ENCODE results near the gene ASCL4. TPM values are rescaled to one million over a fixed set of nuclear protein-coding genes. Genes with fewer than 3 reads are reported as not detected.

Gene ASCL4
- total and polyA plus RNA-seq, 2 of the 4 experiments (the other 2 are of a cell fraction) = not detected

DNA sequence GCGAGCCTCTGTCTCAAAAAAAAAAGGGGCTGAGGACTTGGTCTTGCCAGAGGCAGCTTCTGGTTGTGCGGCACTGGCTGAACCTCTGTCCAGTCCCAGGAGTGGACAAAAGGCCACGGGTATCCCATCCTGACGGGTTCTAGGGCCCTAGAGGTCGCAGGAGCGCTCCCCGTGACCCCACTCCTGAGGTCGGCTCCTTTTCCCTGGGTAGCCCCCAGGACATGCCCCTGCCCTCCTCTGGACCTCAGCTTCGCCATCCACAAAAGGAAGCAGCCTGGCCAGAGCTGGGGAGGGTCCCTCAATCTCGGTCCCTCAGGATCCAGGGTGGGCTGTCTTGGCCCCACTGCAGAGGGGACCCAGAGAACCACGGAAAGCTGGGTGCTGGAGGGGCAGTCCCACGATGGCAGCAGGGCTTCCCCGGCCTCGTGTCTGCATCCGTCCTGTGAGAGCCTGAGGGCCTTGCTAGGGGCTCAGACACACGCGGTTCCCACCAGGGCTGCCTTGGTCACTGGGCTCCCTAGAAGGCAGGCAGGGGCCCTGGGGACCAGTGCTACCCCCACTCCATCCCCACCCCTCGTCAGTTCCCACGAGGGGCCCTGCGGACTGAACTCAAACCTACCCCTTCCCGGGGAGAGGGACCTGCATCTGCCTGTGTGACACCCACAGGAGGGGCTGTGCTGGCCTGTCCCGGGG, 31.1 kb downstream of the ASCL4 start:
- Histone ChIP-seq H3K27me3 (ENCODE audit: control insufficient read depth, insufficient read depth, low read length) (no peaks in the 10 kb centered on the region), H3K18ac (ENCODE audit: low read depth, low read length) (no peak overlapping the region), H3K23ac (ENCODE audit: low read depth, low read length) (no peak overlapping the region), H3K4me1 (ENCODE audit: control insufficient read depth, insufficient read depth, low read length) (no peaks in the 10 kb centered on the region), H4K20me1 (ENCODE audit: insufficient read depth, low read length) (no peaks in the 10 kb centered on the region), H3K4me3 (ENCODE audit: insufficient read depth, low read depth, low read length) (no peak overlapping the region), H2AFZ (replicated peaks; ENCODE audit: low read length, poor library complexity) (no peak overlapping the region), H2AK9ac (replicated peaks; ENCODE audit: low read depth, low read length, poor library complexity) (no peak overlapping the region), H3K27ac (ENCODE audit: insufficient read depth, low read length) (no peak overlapping the region), H2BK15ac (ENCODE audit: low read depth, low read length) (no peak overlapping the region), H2AK5ac (ENCODE audit: low read depth, low read length) (no peak overlapping the region), H3K4ac (ENCODE audit: low read depth, low read length) (no peak overlapping the region), H2BK20ac (ENCODE audit: low read depth, low read length) (no peak overlapping the region), H3K79me1 (ENCODE audit: low read depth in 1 of 2, low read length in 2 of 2) (no peaks in the 10 kb centered on the region), H4K91ac (ENCODE audit: insufficient read depth, low read depth, low read length) (no peak overlapping the region), H3K9ac (ENCODE audit: low read depth, low read length) (no peak overlapping the region), H2BK5ac (ENCODE audit: low read depth, low read length, poor library complexity, severe bottlenecking) (no peak overlapping the region), H2BK120ac (ENCODE audit: low read depth, low read length) (no peak overlapping the region), H4K8ac (ENCODE audit: low read depth in 2 of 2, low read length in 2 of 2) (no peak overlapping the region), H3K56ac (ENCODE audit: extremely low read depth, insufficient read depth, low read length) (no peak overlapping the region), H3K9me1 (ENCODE audit: insufficient read depth, low read length) (no peaks in the 10 kb centered on the region), H3K14ac (replicated peaks; ENCODE audit: low read depth, low read length) (no peak overlapping the region), H3K9me3 (ENCODE audit: control insufficient read depth, insufficient read depth, low read length) (no peaks in the 10 kb centered on the region), H4K5ac (ENCODE audit: low read depth, low read length) (no peak overlapping the region), H3K36me3 (ENCODE audit: control insufficient read depth, insufficient read depth, low read length) (no peaks in the 10 kb centered on the region), H3K4me2 (ENCODE audit: low read depth, low read length) (no peak overlapping the region)
- dilution Hi-C loops (cut with HindIII; ENCODE audit: low sequenced_read_pairs, unreplicated experiment) (no loop called here), in situ Hi-C loops (cut with MboI; ENCODE audit: low sequenced_read_pairs) (no loop called here), intact Hi-C loops (cut with micrococcal nuclease) (no loop called here)
- no peak for ATAC-seq (ENCODE audit: low read depth)
- TF ChIP-seq, protein P1, sequence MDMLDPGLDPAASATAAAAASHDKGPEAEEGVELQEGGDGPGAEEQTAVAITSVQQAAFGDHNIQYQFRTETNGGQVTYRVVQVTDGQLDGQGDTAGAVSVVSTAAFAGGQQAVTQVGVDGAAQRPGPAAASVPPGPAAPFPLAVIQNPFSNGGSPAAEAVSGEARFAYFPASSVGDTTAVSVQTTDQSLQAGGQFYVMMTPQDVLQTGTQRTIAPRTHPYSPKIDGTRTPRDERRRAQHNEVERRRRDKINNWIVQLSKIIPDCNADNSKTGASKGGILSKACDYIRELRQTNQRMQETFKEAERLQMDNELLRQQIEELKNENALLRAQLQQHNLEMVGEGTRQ (IDR thresholded peaks at IDR 0.05; ENCODE audit: low read depth, low read length) = no peak
- TF ChIP-seq POLR2A (IDR thresholded peaks at IDR 0.05; ENCODE audit: low read depth, low read length) = no peak
- no peak for TF ChIP-seq BHLHE40 (IDR thresholded peaks at IDR 0.05; ENCODE audit: low read depth, low read length)
- no peak for TF ChIP-seq RAD21 (IDR thresholded peaks at IDR 0.05; ENCODE audit: low read length)
- TF ChIP-seq SMC3 (IDR thresholded peaks at IDR 0.05; ENCODE audit: low read depth, low read length) = no peak
- no peak for TF ChIP-seq FOS (IDR thresholded peaks at IDR 0.05; ENCODE audit: low read depth, low read length)
- no peak for TF ChIP-seq CHD1 (IDR thresholded peaks at IDR 0.05; ENCODE audit: low read depth, low read length)
- no peak for TF ChIP-seq MAZ (IDR thresholded peaks at IDR 0.05; ENCODE audit: borderline replicate concordance, low read depth, low read length)
- TF ChIP-seq MXI1 (IDR thresholded peaks at IDR 0.05; ENCODE audit: borderline replicate concordance, low read depth, low read length) = no peak
- no peak for TF ChIP-seq RFX5 (IDR thresholded peaks at IDR 0.05; ENCODE audit: low read depth, low read length)
- TF ChIP-seq, protein P2, sequence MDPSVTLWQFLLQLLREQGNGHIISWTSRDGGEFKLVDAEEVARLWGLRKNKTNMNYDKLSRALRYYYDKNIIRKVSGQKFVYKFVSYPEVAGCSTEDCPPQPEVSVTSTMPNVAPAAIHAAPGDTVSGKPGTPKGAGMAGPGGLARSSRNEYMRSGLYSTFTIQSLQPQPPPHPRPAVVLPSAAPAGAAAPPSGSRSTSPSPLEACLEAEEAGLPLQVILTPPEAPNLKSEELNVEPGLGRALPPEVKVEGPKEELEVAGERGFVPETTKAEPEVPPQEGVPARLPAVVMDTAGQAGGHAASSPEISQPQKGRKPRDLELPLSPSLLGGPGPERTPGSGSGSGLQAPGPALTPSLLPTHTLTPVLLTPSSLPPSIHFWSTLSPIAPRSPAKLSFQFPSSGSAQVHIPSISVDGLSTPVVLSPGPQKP (IDR thresholded peaks at IDR 0.05; ENCODE audit: borderline replicate concordance, low read depth, low read length) = no peak
- TF ChIP-seq, protein P3, sequence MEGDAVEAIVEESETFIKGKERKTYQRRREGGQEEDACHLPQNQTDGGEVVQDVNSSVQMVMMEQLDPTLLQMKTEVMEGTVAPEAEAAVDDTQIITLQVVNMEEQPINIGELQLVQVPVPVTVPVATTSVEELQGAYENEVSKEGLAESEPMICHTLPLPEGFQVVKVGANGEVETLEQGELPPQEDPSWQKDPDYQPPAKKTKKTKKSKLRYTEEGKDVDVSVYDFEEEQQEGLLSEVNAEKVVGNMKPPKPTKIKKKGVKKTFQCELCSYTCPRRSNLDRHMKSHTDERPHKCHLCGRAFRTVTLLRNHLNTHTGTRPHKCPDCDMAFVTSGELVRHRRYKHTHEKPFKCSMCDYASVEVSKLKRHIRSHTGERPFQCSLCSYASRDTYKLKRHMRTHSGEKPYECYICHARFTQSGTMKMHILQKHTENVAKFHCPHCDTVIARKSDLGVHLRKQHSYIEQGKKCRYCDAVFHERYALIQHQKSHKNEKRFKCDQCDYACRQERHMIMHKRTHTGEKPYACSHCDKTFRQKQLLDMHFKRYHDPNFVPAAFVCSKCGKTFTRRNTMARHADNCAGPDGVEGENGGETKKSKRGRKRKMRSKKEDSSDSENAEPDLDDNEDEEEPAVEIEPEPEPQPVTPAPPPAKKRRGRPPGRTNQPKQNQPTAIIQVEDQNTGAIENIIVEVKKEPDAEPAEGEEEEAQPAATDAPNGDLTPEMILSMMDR (conservative IDR thresholded peaks at IDR 0.05; ENCODE audit: low read depth, low read length) = no peak
- no peak for TF ChIP-seq NFE2L2 (IDR thresholded peaks at IDR 0.05; ENCODE audit: low read depth, low read length)
- no peak for DNase-seq
- POLR2A ChIA-PET (ENCODE audit: unreplicated experiment) = no interaction called here
- BruUV-seq (replicated peaks) = no TSS peak
- WGBS, 2 experiments (ENCODE audit: extremely low coverage in 2 of 2, insufficient read length in 1 of 2) = 64% methylated on average over 6 of the region's 22 CpGs; no CpG with 5 or more reads in 1 of the 2 experiments
- CTCF ChIA-PET = interaction anchor here (0.6 to 0.7 kb wide), 2 partner anchors 209 to 543 kb away, joined by 3 to 4 read pairs; no protein-coding TSS in a partner anchor

All from IMR-90 (cell line).